PC-3 (cell line): ENCODE data around the gene GRID2IP. TPM values are rescaled to one million over a fixed set of nuclear protein-coding genes. Genes with fewer than 3 reads are reported as not detected.

Source experiments
- ATAC-seq: fragments of 200-7000 bp; cut with Tn5 transposase; 2 replicates; pipeline ENCODE4 v1.9.1; 2020; ENCODE audit warnings: mild to moderate bottlenecking, moderate library complexity
- BruUV-seq: library from RNA; stranded (reverse); fragments of 400-500 nt; replicated peaks from 2 replicates; lab custom pipeline; 2021; lab: Mats Ljungman, UMichigan
- CTCF ChIA-PET: fragments of 300-600 bp; sonication (Branson Sonifier 250); formaldehyde crosslinking; loops from one replicate; lab custom pipeline; 2022; ENCODE audit warnings: antibody characterized with exemption; lab: Charles Lee
- POLR2A ChIA-PET: fragments of 300-600 bp; sonication (Branson Sonifier 250); formaldehyde crosslinking; loops from one replicate; lab custom pipeline; 2022; ENCODE audit warnings: antibody characterized with exemption; ENCODE audit not compliant: unreplicated experiment; lab: Charles Lee
- DNase-seq: peaks from one replicate; pipeline ENCODE4 v3.0.0-alpha.2; 2015
- H2AFZ ChIP-seq: fragments of 300-600 bp; sonication (generic); 2 replicates; pipeline ENCODE4 v1.6.0; 2016; ENCODE audit warnings: antibody characterized with exemption, low read length
- H3F3A ChIP-seq: fragments of 300-600 bp; sonication (generic); one replicate; pipeline ENCODE4 v1.6.0; 2017; ENCODE audit warnings: antibody characterized with exemption, low read length, control low read depth, mild to moderate bottlenecking; ENCODE audit not compliant: unreplicated experiment
- H3K27ac ChIP-seq: fragments of 300-600 bp; sonication (generic); 2 replicates; pipeline ENCODE4 v1.5.1; 2016; ENCODE audit warnings: mild to moderate bottlenecking, low read length
- H3K27me3 ChIP-seq: fragments of 300-600 bp; sonication (generic); 2 replicates; pipeline ENCODE4 v1.6.1; 2016; ENCODE audit warnings: low read length, mixed read lengths
- H3K36me3 ChIP-seq: fragments of 300-600 bp; sonication (generic); 2 replicates; pipeline ENCODE4 v1.6.1; 2016; ENCODE audit warnings: low read depth, mixed run types, low read length, mixed read lengths
- H3K4me1 ChIP-seq: fragments of 300-600 bp; sonication (generic); 2 replicates; pipeline ENCODE4 v1.5.1; 2016; ENCODE audit warnings: low read length; ENCODE audit not compliant: insufficient read depth
- H3K4me2 ChIP-seq: fragments of 300-600 bp; sonication (generic); 2 replicates; pipeline ENCODE4 v1.6.0; 2016; ENCODE audit warnings: low read length
- H3K4me3 ChIP-seq: fragments of 300-600 bp; sonication (generic); 2 replicates; pipeline ENCODE4 v1.5.1; 2016; ENCODE audit warnings: mild to moderate bottlenecking, low read length, mixed read lengths
- H3K79me2 ChIP-seq: fragments of 300-600 bp; sonication (generic); 2 replicates; pipeline ENCODE4 v1.6.1; 2017; ENCODE audit warnings: low read length, mixed read lengths
- H3K9ac ChIP-seq: fragments of 300-600 bp; sonication (generic); 2 replicates; pipeline ENCODE4 v1.6.0; 2016; ENCODE audit warnings: mild to moderate bottlenecking, low read length
- H3K9me2 ChIP-seq: fragments of 300-600 bp; sonication (generic); replicated peaks from 2 replicates; pipeline ENCODE4 v1.6.1; 2016; ENCODE audit warnings: mixed run types, low read length, mixed read lengths
- H3K9me3 ChIP-seq: fragments of 300-600 bp; sonication (generic); 2 replicates; pipeline ENCODE4 v1.6.1; 2016; ENCODE audit warnings: low read length, mixed read lengths
- H4K20me1 ChIP-seq: fragments of 300-600 bp; sonication (generic); 2 replicates; pipeline ENCODE4 v1.6.1; 2016; ENCODE audit warnings: low read length, mixed read lengths
- EZH2 ChIP-seq: fragments of 300-600 bp; sonication (generic); IDR thresholded peaks from one replicate; pipeline ENCODE4 v1.6.1; 2017; ENCODE audit warnings: antibody characterized with exemption, mild to moderate bottlenecking, low read length; ENCODE audit not compliant: unreplicated experiment
- EZH2phosphoT487 ChIP-seq: fragments of 300-600 bp; sonication (generic); IDR thresholded peaks from 2 replicates; pipeline ENCODE4 v1.6.1; 2018; ENCODE audit warnings: mild to moderate bottlenecking, antibody characterized with exemption, low read length, borderline replicate concordance
- intact Hi-C: fragments of 100-400 bp; cut with micrococcal nuclease; formaldehyde crosslinking; loops from 2 replicates; pipeline ENCODE4 v1.9.0; 2023
- total RNA-seq: library from RNA; depleted of rRNA; stranded (reverse); fragments of >200 nt; gene quantifications from 2 replicates; pipeline ENCODE4 v1.2.3, GENCODE V29; 2014
- TF ChIP-seq, protein P1 (sequence below): fragments of 300-600 bp; sonication (generic); conservative IDR thresholded peaks from 2 replicates; pipeline ENCODE4 v1.5.1; 2017; ENCODE audit warnings: antibody characterized with exemption, low read depth, mild to moderate bottlenecking, low read length

GRID2IP gene
- total RNA-seq, 1 experiment from 2014 or later, result not detected

GRCh38 chr7:6501586-6502564, 49.4 kb downstream of the GRID2IP start:
- ChIA-PET CTCF (no interaction called here), POLR2A (no interaction called here)
- H3K36me3 ChIP-seq, result no peaks in the 10 kb centered on the region
- H3K27me3 ChIP-seq, result no peaks in the 10 kb centered on the region
- H3K9ac ChIP-seq, result no peak overlapping the region
- no peak for ATAC-seq
- intact Hi-C loops, result no loop called here
- TF ChIP-seq, protein P1, sequence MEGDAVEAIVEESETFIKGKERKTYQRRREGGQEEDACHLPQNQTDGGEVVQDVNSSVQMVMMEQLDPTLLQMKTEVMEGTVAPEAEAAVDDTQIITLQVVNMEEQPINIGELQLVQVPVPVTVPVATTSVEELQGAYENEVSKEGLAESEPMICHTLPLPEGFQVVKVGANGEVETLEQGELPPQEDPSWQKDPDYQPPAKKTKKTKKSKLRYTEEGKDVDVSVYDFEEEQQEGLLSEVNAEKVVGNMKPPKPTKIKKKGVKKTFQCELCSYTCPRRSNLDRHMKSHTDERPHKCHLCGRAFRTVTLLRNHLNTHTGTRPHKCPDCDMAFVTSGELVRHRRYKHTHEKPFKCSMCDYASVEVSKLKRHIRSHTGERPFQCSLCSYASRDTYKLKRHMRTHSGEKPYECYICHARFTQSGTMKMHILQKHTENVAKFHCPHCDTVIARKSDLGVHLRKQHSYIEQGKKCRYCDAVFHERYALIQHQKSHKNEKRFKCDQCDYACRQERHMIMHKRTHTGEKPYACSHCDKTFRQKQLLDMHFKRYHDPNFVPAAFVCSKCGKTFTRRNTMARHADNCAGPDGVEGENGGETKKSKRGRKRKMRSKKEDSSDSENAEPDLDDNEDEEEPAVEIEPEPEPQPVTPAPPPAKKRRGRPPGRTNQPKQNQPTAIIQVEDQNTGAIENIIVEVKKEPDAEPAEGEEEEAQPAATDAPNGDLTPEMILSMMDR, result no peak
- TF ChIP-seq EZH2, result no peak
- no peak for TF ChIP-seq EZH2phosphoT487
- H3F3A ChIP-seq, result no peaks in the 10 kb centered on the region
- H3K4me1 ChIP-seq, result peaks cover 6% of the 10 kb centered on the region; the same call in 1 of the 2 replicates
- no peaks in the 10 kb centered on the region for H3K9me2 ChIP-seq
- DNase-seq, result no peak
- BruUV-seq, result no TSS peak
- no peak overlapping the region for H3K27ac ChIP-seq
- H4K20me1 ChIP-seq, result no peaks in the 10 kb centered on the region
- no peak overlapping the region for H3K4me3 ChIP-seq
- no peak overlapping the region for H2AFZ ChIP-seq
- no peak overlapping the region for H3K4me2 ChIP-seq
- H3K9me3 ChIP-seq, result no peaks in the 10 kb centered on the region
- no peaks in the 10 kb centered on the region for H3K79me2 ChIP-seq

- no peak for DNase-seq
- no peak overlapping the region for H2AFZ ChIP-seq
- H3K9ac ChIP-seq, result no peak overlapping the region
- no peaks in the 10 kb centered on the region for H3K36me3 ChIP-seq
- no peak overlapping the region for H3K4me3 ChIP-seq
- no peak for ATAC-seq
- no TSS peak for BruUV-seq
- no peaks in the 10 kb centered on the region for H4K20me1 ChIP-seq
- no peaks in the 10 kb centered on the region for H3F3A ChIP-seq
- TF ChIP-seq EZH2phosphoT487 (no peak), EZH2 (no peak)
- TF ChIP-seq, protein P1, result no peak
- intact Hi-C loops, result no loop called here
- H3K79me2 ChIP-seq, result no peaks in the 10 kb centered on the region
- H3K9me2 ChIP-seq, result no peaks in the 10 kb centered on the region
- no peaks in the 10 kb centered on the region for H3K27me3 ChIP-seq
- no peak overlapping the region for H3K4me2 ChIP-seq
- H3K4me1 ChIP-seq, result peaks cover 6% of the 10 kb centered on the region; the same call in 1 of the 2 replicates
- no peak overlapping the region for H3K27ac ChIP-seq
- H3K9me3 ChIP-seq, result no peaks in the 10 kb centered on the region
- CTCF ChIA-PET, result no interaction called here
- POLR2A ChIA-PET, result no interaction called here
These were observed 50.6 kb downstream of the GRID2IP start for GRCh38 chr7:6500691-6501090.

DNA sequence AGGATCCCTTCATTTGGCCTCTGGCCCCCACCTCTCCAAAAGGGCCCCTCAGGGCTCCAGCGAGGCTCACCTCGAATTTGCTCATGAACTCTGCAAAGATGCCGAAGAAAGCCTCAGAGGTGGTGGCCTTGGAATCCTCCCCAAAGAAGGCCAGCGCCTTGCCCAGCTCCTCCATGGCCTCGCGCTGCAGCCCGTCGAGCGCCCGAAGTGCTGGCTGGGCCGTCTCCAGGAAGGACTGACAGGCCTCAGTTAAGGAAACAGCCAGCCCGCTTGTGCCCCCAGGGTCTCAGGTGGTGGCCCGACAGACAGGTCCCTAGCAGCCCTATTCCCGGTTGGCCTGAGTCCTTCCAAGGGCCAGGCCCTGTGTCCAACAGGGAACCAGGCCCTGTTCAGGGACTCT, 53.3 kb downstream of the GRID2IP start:
- Histone ChIP-seq H3K9me3 (no peaks in the 10 kb centered on the region), H3K4me3 (no peak overlapping the region), H3K36me3 (no peaks in the 10 kb centered on the region), H3K27ac (no peak overlapping the region), H3K79me2 (no peaks in the 10 kb centered on the region), H3K27me3 (no peaks in the 10 kb centered on the region), H4K20me1 (no peaks in the 10 kb centered on the region), H3K4me2 (no peak overlapping the region), H3K9me2 (no peaks in the 10 kb centered on the region), H3F3A (no peaks in the 10 kb centered on the region), H2AFZ (no peak overlapping the region), H3K9ac (no peak overlapping the region), H3K4me1 (no peaks in the 10 kb centered on the region)
- BruUV-seq, result no TSS peak
- ATAC-seq (no peak), DNase-seq (no peak)
- no peak for TF ChIP-seq EZH2
- TF ChIP-seq, protein P1, result no peak
- TF ChIP-seq EZH2phosphoT487, result no peak
- intact Hi-C loops, result no loop called here
- ChIA-PET POLR2A (no interaction called here), CTCF (no interaction called here)
